ENCODE data around the gene STAM. TPM values are rescaled to one million over a fixed set of nuclear protein-coding genes. Genes with fewer than 3 reads are reported as not detected.

The STAM gene
- total RNA-seq, 1 experiment from 2014 or later = 29.3 TPM

DNA sequence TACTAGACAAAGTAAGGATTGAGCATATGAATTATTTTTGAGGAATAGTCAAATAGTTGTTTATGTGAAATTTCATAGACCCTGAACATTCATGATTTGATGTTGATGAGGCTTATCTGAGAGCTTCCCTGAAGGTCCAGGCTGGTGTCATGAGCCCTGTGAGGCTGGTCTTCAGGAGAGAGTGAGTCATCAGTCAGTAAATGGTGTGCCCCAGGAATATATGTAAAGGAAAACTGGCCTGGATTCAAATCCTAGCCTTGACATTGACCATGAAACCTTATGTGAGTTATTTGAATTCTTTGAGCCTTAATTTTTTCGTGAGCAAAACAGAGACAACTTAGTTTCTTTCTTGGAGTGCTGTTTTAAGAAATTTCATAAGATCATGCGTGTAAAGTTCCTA, 114.2 kb downstream of the STAM start:
- no peaks in the 10 kb centered on the region for H3K79me2 ChIP-seq (ENCODE audit: insufficient read depth, low read length)
- TF ChIP-seq CTCF (conservative IDR thresholded peaks at IDR 0.05) = no peak
- WGBS (ENCODE audit: extremely low coverage, insufficient read length, low lambda C conversion rate) = no CpG with 5 or more reads among the region's 2 CpGs

More for the DNA sequence above, 114.2 kb downstream of the STAM start:
- peaks cover 46% of the 10 kb centered on the region for H3K27me3 Mint-ChIP-seq (ENCODE audit: low read depth)
- Histone ChIP-seq H3K27me3 (ENCODE audit: insufficient read depth, low read length) (peaks cover 13% of the 10 kb centered on the region), H3K4me2 (ENCODE audit: insufficient read depth, insufficient read length, low read length) (no peak overlapping the region), H3T11ph (ENCODE audit: low read length) (no peak overlapping the region), H3K56ac (ENCODE audit: insufficient read length, low read depth, low read length) (no peak overlapping the region), H2AFZ (ENCODE audit: low read length) (no peak overlapping the region), H2BK20ac (ENCODE audit: low read depth, low read length, poor library complexity, severe bottlenecking) (no peak overlapping the region), H3K23me2 (ENCODE audit: insufficient read length, low read depth, low read length, poor library complexity, severe bottlenecking) (no peaks in the 10 kb centered on the region), H4K20me1 (ENCODE audit: control insufficient read depth, insufficient read depth, insufficient read length) (no peaks in the 10 kb centered on the region), H2BK15ac (ENCODE audit: low read depth, low read length) (no peak overlapping the region), H3K9me3 (ENCODE audit: control insufficient read depth, low read depth, low read length) (no peaks in the 10 kb centered on the region), H3K79me1 (ENCODE audit: insufficient read depth, low read depth, low read length, poor library complexity, severe bottlenecking) (no peaks in the 10 kb centered on the region), H4K5ac (ENCODE audit: insufficient read length, low read depth, low read length) (no peak overlapping the region), H4K91ac (ENCODE audit: insufficient read length, low read depth, low read length) (no peak overlapping the region), H4K8ac (replicated peaks; ENCODE audit: insufficient read length, low read depth, low read length) (no peak overlapping the region), H3K18ac (ENCODE audit: insufficient read length, low read depth, low read length) (no peak overlapping the region), H2BK120ac (ENCODE audit: low read depth, low read length, poor library complexity, severe bottlenecking) (no peak overlapping the region), H3K4ac (ENCODE audit: low read depth, low read length) (no peak overlapping the region), H3K9ac (ENCODE audit: extremely low read depth, insufficient read length, low read length) (no peak overlapping the region), H2BK5ac (ENCODE audit: insufficient read length, low read length) (no peak overlapping the region), H3K14ac (ENCODE audit: insufficient read depth, low read length) (no peak overlapping the region), H3K4me1 (ENCODE audit: insufficient read depth, low read length) (no peaks in the 10 kb centered on the region), H2AK5ac (ENCODE audit: insufficient read length, low read length) (no peak overlapping the region), H3K27ac (ENCODE audit: insufficient read length, low read depth, low read length) (no peak overlapping the region), H2BK12ac (ENCODE audit: insufficient read length, low read depth, low read length) (no peak overlapping the region), H3K23ac (ENCODE audit: insufficient read length, low read depth, low read length) (no peak overlapping the region)
- H3K4me1 Mint-ChIP-seq = no peaks in the 10 kb centered on the region
- peaks cover 0 to 2% of the 10 kb centered on the region in 2 experiments; a peak in 1 of 5 replicates for H3K9me3 Mint-ChIP-seq
- no peak for DNase-seq
- H3K36me3 Mint-ChIP-seq (ENCODE audit: insufficient read depth in 1 of 3, low read depth in 3 of 3) = no peaks in the 10 kb centered on the region
- H3K4me3 Mint-ChIP-seq = no peak overlapping the region
- H3K27ac Mint-ChIP-seq = no peak overlapping the region

Data from H9 (cell line).